Stimulated activated CD4-positive, alpha-beta T cell treated with anti-CD3 and anti-CD28 coated beads, Interleukin-1b, Interleukin-23, amount 100 ng/mL, for 4 hours (primary cell): ENCODE measurements around the gene ANKRD61.
"Not testable (repeated sequence)": the region's sequence is repeated elsewhere in the genome, so short reads cannot be mapped to it uniquely, and the experiment has no call there.

Experiments used
- DNase-seq, 2 donors: peaks; one replicate each; pipeline ENCODE4 v3.0.0-alpha.2; 2020; ENCODE audit warnings: low read depth in 2 of 2

The ANKRD61 gene

DNA sequence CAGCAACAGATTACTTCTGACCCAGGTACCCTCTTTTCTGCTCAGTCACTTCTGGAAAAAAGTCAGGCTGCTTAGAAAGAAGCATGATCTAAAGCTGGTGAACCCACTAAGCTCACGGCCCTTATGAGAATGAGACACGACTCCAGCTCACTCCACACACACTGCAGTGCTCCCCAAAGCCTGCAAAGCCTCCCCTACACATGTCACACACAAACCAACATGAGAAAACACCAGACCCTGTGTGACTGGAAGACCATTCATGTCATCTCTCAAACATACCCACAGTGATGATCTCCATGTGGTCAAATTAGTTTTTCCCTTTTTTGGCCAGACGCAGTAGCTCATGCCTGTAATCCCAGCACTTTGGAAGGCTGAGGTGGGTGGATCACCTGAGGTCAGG, 391 bp downstream of the ANKRD61 start:
- no peak for DNase-seq

DNA sequence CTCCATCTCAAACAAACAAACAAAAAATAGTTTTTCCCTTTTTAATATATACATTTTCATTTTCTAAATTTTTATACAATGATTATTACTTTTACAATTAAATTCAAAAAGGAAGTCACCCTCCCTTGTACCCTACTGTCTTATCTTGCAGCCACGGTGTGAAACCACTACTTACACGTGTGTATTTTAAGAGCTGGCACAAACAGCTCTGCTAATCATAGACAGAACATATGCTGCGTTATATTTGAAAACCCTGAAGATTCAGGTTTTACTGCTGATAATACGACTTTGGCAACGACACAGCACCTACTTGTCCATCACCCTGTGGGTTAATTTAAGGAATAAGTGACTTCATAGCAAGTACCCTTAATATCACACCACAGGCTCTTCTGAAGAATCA, 991 bp downstream of the ANKRD61 start:
- no peak for DNase-seq

DNA sequence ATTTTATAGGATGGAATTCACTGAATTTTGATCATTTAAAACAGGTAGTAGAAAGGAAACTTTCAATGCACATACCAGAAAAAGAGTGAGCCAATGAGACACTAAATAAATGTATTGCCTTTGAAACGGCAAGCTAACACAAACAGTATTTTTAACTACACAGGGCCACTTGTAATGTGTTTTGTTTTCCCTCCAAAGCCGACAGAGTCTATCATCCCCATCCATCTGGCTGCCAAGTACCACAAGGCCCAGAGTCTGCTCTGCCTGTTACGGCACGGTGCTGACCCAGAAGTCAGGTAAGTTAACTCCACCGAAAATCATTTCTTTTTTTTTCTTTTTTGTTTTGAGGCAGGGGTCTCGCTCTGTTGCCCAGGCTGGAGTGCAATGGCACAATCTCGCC, 1.5 kb downstream of the ANKRD61 start:
- no peak for DNase-seq

DNA sequence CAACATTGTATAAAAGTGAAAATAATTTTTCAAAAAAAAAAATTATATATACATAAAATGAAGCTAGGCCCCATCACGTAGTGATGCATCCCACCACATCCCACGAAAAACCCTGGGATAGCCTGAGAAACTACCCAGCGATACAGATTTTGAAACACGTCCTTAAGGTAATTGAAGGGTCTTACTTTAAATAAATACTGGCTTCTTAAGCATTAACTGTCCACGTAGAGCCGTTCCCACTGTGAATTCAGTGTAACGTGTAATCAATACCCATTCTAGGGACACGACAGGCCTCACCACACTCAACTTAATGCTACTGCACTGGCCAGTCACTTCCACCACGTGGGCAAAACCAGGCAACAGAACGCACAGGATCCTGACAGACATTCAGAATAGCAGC, 4.0 kb downstream of the ANKRD61 start:
- DNase-seq, result no peak

DNA sequence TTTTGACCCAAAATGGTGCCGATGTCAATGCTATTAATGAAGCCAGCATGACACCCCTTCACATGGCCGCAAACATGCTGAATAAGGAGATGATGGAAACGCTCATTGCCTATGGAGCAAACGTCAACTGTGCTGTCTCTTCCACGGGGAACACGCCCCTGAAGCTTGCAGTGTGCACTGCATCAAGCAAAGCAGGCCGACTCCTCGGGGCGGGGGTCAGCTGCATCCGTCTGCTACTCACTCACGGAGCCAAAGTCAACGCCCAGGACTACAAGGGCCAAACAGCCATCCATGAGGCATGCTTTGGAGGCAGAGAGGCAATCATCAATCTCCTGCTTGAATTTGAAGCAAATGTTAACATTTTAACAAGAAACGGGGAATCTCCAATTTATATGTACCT, 4.5 kb downstream of the ANKRD61 start:
- DNase-seq, result no peak

DNA sequence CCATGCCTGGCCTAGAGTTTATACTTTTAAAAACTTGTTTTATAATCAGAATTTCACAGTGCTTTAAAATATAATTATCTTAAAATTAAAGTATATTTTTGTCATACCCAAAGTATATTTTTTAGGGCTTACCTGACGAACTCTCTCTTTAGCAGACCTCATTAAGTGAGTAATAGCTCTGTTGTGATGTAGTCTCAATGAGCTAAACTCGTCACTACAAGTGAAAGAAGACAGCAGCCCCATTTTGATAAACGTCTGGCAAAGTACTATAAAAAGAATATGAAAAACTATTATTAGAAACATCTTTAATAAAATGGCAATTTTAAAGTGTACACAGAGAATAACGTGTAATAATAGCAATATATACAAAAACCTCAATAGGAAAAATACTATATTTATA, 18.6 kb downstream of the ANKRD61 start:
- DNase-seq, result no peak

DNA sequence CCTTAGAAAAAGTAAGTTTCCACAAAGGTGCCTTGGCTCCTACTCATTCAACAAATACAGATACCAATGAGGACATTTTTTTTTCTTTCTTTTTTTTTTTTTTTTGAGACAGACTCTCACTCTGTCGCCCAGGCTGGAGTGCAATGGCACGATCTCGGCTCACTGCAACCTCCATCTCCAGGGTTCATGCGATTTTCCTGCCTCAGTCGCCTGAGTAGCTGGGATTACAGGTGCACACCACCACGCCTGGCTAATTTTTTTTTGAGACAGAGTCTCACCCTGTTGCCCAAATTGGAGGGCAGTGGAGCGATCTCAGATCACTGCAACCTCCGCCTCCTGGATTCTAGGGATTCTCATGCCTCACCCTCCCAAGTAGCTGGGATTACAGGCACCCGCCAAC, 20.0 kb downstream of the ANKRD61 start:
- not testable (repeated sequence) for DNase-seq

DNA sequence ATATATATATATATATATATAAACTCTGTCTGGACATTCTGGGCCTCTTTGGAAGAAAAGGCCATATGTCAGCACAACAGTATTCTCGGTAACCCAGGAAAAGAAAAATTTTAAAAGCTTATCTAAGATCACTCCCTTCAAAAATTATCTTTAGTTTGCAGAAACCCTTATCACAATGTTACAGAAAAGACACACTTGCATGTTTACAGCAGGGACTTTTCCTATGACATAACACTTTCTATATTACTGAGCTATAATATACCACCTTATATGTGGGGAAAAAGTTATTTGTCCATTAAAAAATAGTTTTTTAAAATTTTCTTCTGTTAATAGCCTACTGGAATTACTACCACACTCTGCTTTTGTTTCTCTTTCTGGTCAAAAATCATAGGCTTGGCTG, 25.4 kb downstream of the ANKRD61 start:
- no peak for DNase-seq

DNA sequence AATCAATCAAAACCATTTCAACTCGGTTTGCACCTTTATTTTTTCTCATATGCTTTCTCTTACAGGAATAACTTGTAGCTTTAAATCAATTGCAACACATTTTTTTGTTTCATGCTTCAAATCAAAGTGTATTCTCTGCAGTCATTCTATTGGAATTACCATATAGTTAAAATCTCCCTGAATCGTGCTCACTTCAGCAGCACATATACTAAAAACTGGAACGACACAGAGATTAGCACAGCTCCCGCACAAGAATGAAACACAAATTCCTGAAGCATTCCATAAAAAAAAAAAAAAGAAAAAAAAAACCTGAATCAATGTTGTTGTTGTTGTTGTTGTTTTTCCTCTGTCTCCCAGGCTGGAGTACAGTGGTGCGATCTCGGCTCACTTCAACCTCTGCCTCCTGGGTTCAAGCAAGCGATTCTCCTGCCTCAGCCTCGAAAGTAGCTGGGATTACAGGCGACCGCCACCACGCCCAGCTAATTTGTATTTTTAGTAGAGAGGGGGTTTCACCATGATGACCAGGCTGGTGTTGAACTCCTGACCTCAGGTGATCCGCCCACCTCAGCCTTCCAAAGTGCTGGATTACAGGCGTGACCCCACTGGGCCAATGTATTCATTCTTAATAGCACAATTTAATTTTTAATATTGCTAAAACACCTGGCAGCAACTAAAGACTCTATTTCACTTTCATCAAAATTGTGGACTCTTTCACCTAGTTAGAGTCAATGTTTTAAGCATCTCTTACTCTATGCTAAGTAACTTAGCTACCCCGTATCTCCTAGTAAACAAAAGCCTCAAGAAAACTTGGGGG, 26.3 kb downstream of the ANKRD61 start:
- no peak for DNase-seq

DNA sequence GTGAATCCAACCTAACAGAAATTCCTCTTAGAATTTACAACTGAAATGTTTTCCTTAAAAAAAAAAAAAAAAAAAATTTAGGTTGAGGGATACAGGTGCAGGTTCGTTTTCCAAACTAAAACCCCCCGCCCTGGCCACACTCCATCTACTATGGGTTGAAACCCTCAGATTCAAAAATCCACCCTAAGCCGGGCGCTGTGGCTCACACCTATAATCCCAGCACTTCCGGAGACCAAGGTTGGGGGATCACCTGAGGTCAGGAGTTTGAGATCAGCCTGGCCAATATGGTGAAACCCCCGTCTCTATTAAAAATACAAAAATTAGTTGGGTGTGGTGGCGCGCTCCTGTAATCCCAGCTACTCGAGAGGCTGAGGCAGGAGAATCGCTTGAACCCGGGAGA, 28.8 kb downstream of the ANKRD61 start:
- DNase-seq, result not testable (repeated sequence)

DNA sequence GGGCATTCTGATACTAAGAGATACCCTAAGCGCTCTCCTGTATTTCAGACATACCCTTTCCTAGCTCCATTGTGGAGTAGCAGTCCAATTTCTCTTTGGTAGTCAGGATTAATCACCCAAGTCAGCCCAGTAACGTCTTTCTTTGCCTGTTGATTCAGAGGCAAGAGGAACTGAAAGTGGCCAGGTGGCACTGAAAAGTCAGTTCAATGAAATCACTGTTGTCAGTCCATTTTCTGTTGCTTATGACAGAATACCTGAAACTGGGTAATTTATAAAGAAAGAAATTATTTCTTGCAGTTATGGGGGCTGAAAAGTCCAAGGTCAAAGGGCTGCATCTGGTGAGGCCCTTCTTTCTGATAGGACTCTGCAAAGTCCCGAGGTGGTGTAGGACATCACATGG, 40.2 kb downstream of the ANKRD61 start:
- DNase-seq, result no peak

DNA sequence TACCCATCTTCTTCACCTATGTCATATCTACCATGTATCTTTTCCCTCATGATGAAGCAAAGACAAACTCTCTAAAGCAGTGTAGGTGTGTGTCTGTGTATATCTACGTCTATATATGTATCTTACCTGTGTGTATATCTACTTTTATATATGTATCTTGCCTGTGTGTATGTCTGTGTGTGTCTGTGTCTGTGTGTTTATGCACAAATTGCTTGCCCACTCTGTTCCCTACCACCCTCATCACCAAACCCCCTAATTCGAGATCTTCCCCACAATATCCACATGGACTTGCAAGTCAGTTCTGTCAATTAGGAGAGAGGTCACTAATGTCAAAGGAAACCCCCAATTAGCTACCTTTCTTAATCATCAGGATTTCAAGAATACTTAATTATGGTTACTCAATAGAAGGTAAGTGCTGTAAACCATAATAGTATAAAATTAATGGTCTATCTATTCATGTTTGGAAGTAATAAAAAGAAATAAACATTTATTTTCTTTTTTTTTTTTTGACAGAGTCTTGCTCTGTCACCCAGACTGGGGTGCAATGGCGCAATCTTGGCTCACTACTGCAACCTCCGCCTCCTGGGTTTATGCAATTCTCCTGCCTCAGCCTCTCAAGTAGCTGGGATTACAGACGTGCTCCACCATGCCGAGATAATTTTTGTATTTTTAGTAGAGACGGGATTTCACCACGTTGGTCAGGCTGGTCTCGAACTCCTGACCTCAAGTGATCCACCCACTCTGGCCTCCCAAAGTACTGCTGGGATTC, 43.6 kb downstream of the ANKRD61 start:
- DNase-seq, result no peak

DNA sequence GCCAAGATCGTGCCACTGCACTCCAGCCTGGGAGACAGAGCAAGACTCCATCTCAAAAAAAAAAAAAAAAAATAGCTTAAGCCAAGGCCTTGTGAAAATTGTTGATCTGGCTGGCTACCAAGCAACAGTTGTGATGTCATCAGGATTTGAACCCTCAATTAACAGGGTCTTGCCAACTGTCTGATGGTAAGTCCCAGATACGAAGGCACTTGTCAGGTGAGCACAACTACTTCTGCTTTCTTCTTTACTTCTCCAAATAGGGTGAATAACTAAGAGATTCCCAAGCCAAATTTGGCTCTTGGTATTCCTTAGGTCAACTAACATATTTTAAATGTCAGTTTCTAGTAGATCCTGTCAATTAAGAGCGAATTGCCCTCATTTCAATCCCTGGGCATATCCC, 47.4 kb downstream of the ANKRD61 start:
- DNase-seq, result no peak

DNA sequence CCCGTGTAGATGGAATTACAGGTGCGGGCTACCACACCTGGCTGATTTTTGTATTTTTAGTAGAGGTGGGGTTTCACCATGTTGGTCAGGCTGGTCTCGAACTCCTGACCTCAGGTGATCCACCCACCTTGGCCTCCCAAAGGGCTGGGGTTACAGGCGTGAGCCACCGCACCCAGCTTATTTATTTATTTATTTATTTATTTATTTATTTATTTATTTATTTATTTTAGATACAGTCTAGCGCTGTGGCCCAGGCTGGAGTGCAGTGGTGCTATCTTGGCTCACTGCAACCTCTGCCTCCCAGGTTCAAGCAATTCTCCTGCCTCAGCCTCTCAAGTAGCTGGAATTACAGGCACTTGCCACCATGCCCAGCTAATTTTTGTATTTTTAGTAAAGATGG, 51.9 kb downstream of the ANKRD61 start:
- DNase-seq, result not testable (repeated sequence)
